Osteoblast (primary cell): ENCODE results near the gene HYAL4. TPM values are rescaled to one million over a fixed set of nuclear protein-coding genes. Genes with fewer than 3 reads are reported as not detected.
"Not testable (repeated sequence)": the region's sequence is repeated elsewhere in the genome, so short reads cannot be mapped to it uniquely, and the experiment has no call there.

Source experiments
- DNase-seq: peaks from one replicate; pipeline ENCODE4 v3.0.0; 2011; ENCODE audit warnings: low spot score, mixed read lengths; ENCODE audit not compliant: insufficient read length; ENCODE audit errors: missing footprints
- H2AFZ ChIP-seq: 2 replicates; pipeline ENCODE4 v1.6.0; 2011; ENCODE audit warnings: mild to moderate bottlenecking, low read length
- H3K27ac ChIP-seq: 2 replicates; pipeline ENCODE4 v1.5.1; 2011; ENCODE audit warnings: mild to moderate bottlenecking, low read depth, low read length, moderate library complexity
- H3K27me3 ChIP-seq: 2 replicates; pipeline ENCODE4 v1.6.0; 2012; ENCODE audit warnings: mild to moderate bottlenecking, control low read depth, inconsistent platforms, low read length, moderate library complexity; ENCODE audit not compliant: insufficient read depth
- H3K36me3 ChIP-seq: 2 replicates; pipeline ENCODE4 v1.5.1; 2011; ENCODE audit warnings: mild to moderate bottlenecking, low read length, control low read depth, moderate library complexity; ENCODE audit not compliant: insufficient read depth
- H3K4me1 ChIP-seq: 2 replicates; pipeline ENCODE4 v1.5.1; 2011; ENCODE audit warnings: mild to moderate bottlenecking, low read length, control low read depth, moderate library complexity; ENCODE audit not compliant: insufficient read depth
- H3K4me2 ChIP-seq: 2 replicates; pipeline ENCODE4 v1.6.0; 2011; ENCODE audit warnings: mild to moderate bottlenecking, low read length; ENCODE audit not compliant: insufficient read depth
- H3K4me3 ChIP-seq: fragments of 200-600 bp; sonication (generic); 3 replicates; pipeline ENCODE4 v1.5.1; 2012; ENCODE audit warnings: mild to moderate bottlenecking, low read length, inconsistent platforms; ENCODE audit not compliant: insufficient read depth
- H3K79me2 ChIP-seq: 2 replicates; pipeline ENCODE4 v1.6.0; 2012; ENCODE audit warnings: mild to moderate bottlenecking, low read length, control low read depth, inconsistent platforms; ENCODE audit not compliant: insufficient read depth
- H3K9me3 ChIP-seq: 2 replicates; pipeline ENCODE4 v1.5.1; 2011; ENCODE audit warnings: low read depth, low read length, control low read depth
- H4K20me1 ChIP-seq: 2 replicates; pipeline ENCODE4 v1.6.0; 2012; ENCODE audit warnings: mild to moderate bottlenecking, low read length, control low read depth; ENCODE audit not compliant: insufficient read depth
- total RNA-seq: library from RNA; depleted of rRNA; stranded (reverse); fragments of >200 nt; gene quantifications from 2 replicates; pipeline ENCODE4 v1.2.3, GENCODE V29; 2012
- TF ChIP-seq, protein P1 (sequence below): IDR thresholded peaks from 2 replicates; pipeline ENCODE4 v1.5.1; 2011; ENCODE audit warnings: mild to moderate bottlenecking, low read depth, low read length, moderate library complexity; ENCODE audit errors: extremely low read depth

HYAL4 gene
- total RNA-seq, 1 donor, result not detected

- no peak for DNase-seq
- Histone ChIP-seq H3K27ac (no peak overlapping the region), H3K36me3 (no peaks in the 10 kb centered on the region), H3K4me1 (no peaks in the 10 kb centered on the region), H3K9me3 (no peaks in the 10 kb centered on the region), H4K20me1 (no peaks in the 10 kb centered on the region), H2AFZ (no peak overlapping the region), H3K27me3 (no peaks in the 10 kb centered on the region), H3K4me2 (no peak overlapping the region), H3K4me3 (no peak overlapping the region), H3K79me2 (no peaks in the 10 kb centered on the region)
- TF ChIP-seq, protein P1, sequence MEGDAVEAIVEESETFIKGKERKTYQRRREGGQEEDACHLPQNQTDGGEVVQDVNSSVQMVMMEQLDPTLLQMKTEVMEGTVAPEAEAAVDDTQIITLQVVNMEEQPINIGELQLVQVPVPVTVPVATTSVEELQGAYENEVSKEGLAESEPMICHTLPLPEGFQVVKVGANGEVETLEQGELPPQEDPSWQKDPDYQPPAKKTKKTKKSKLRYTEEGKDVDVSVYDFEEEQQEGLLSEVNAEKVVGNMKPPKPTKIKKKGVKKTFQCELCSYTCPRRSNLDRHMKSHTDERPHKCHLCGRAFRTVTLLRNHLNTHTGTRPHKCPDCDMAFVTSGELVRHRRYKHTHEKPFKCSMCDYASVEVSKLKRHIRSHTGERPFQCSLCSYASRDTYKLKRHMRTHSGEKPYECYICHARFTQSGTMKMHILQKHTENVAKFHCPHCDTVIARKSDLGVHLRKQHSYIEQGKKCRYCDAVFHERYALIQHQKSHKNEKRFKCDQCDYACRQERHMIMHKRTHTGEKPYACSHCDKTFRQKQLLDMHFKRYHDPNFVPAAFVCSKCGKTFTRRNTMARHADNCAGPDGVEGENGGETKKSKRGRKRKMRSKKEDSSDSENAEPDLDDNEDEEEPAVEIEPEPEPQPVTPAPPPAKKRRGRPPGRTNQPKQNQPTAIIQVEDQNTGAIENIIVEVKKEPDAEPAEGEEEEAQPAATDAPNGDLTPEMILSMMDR, result no peak
These were observed 16.2 kb upstream of the HYAL4 start for GRCh38 chr7:123828805-123829204.

- no peaks in the 10 kb centered on the region for H4K20me1 ChIP-seq
- H3K4me1 ChIP-seq, result no peaks in the 10 kb centered on the region
- no peak overlapping the region for H3K4me3 ChIP-seq
- TF ChIP-seq, protein P1, result no peak
- H3K27ac ChIP-seq, result no peak overlapping the region
- no peak for DNase-seq
- H3K4me2 ChIP-seq, result no peak overlapping the region
- H3K9me3 ChIP-seq, result no peaks in the 10 kb centered on the region
- H3K79me2 ChIP-seq, result no peaks in the 10 kb centered on the region
- no peaks in the 10 kb centered on the region for H3K27me3 ChIP-seq
- no peaks in the 10 kb centered on the region for H3K36me3 ChIP-seq
- no peak overlapping the region for H2AFZ ChIP-seq
These were observed 8.3 kb upstream of the HYAL4 start for GRCh38 chr7:123836656-123837055.

- DNase-seq, H3K4me2 ChIP-seq, H3K79me2 ChIP-seq, H2AFZ ChIP-seq, H3K27me3 ChIP-seq, H3K36me3 ChIP-seq, H3K4me1 ChIP-seq, H3K9me3 ChIP-seq, H3K4me3 ChIP-seq, H3K27ac ChIP-seq, H4K20me1 ChIP-seq: not testable (repeated sequence)
These were observed 5.9 kb upstream of the HYAL4 start for GRCh38 chr7:123839106-123839505.

- not testable (repeated sequence) for H2AFZ ChIP-seq, H3K27me3 ChIP-seq, H3K9me3 ChIP-seq, DNase-seq, H3K4me2 ChIP-seq, H3K27ac ChIP-seq, H3K4me3 ChIP-seq, H4K20me1 ChIP-seq, H3K36me3 ChIP-seq, H3K4me1 ChIP-seq, H3K79me2 ChIP-seq
These were observed 827 bp upstream of the HYAL4 start for GRCh38 chr7:123844142-123844541.

GRCh38 chr7:123845823-123846216 lies 851 bp downstream of the HYAL4 start:
- DNase-seq, result no peak
- Histone ChIP-seq H4K20me1 (no peaks in the 10 kb centered on the region), H3K9me3 (no peaks in the 10 kb centered on the region), H2AFZ (no peak overlapping the region), H3K79me2 (no peaks in the 10 kb centered on the region), H3K4me3 (no peak overlapping the region), H3K4me1 (no peaks in the 10 kb centered on the region), H3K27ac (no peak overlapping the region), H3K36me3 (no peaks in the 10 kb centered on the region), H3K4me2 (no peak overlapping the region), H3K27me3 (no peaks in the 10 kb centered on the region)
- TF ChIP-seq, protein P1, result no peak
